ENCODE measurements around the gene NDUFA8.

The NDUFA8 gene

DNA sequence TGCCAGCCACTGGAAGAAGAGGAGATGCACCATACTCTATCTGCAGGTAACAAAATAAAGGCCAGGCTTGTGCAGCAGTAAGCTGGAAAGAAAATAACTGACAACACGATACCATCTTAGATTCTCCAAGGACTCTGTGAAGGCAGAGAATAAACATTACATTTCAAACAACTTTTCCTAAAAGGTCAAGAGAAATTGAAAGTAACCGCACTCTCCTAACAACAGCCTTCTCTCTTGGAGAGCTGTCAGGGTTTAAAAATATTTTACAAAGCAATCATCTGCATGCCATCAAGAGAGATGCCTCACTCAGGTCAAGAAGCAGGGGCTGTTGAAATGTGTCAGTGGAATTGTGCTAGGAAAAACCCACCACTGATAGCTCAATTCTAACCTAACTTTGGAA is 53.0 kb downstream of the NDUFA8 start:
- in situ Hi-C loops (cut with MboI; ENCODE audit: low pct_unique_long_range_greater_than_20kb, low sequenced_read_pairs, unreplicated experiment) = loop anchor here (25.0 kb wide), 1 partner anchor 706 kb away; the partner anchor contains the start of gene OR1K1
- no peak for DNase-seq (ENCODE audit: low spot score)
- TF ChIP-seq CTCF (IDR thresholded peaks at IDR 0.05; ENCODE audit: extremely low read depth, insufficient read depth, missing control alignments) = no peak

- in situ Hi-C loops (cut with MboI; ENCODE audit: low pct_unique_long_range_greater_than_20kb, low sequenced_read_pairs, unreplicated experiment) = loop anchor here (25.0 kb wide), 1 partner anchor 708 kb away; the partner anchor contains the start of gene OR1K1
- TF ChIP-seq CTCF (IDR thresholded peaks at IDR 0.05; ENCODE audit: extremely low read depth, insufficient read depth, missing control alignments) = no peak
- no peak for DNase-seq (ENCODE audit: low spot score)
These were observed 55.6 kb downstream of the NDUFA8 start for GRCh38 chr9:122103985-122104384.

DNA sequence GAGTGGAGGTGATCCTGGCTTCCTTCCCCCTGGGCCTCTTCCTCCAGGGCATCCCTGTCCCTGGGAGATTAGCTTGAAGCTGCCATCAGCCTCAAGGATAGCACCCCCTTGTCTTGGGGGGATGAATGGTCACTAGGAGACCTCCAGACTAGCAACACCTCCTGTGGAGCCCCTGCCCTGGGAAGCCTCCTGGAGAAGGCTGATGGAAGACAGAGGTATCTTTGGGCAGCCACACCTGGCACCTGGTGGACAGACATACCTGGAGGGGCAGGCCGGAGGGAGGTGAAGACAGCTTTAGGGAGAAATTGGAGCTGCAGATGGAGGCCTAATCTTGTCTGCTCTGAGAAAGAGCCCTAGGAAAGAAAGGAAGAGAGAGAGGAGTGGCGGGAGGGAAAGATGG is 57.4 kb downstream of the NDUFA8 start:
- no peak for DNase-seq (ENCODE audit: low spot score)
- in situ Hi-C loops (cut with MboI; ENCODE audit: low pct_unique_long_range_greater_than_20kb, low sequenced_read_pairs, unreplicated experiment) = loop anchor here (25.0 kb wide), 1 partner anchor 710 kb away; the partner anchor contains the start of gene OR1K1
- no peak for TF ChIP-seq CTCF (IDR thresholded peaks at IDR 0.05; ENCODE audit: extremely low read depth, insufficient read depth, missing control alignments)

- DNase-seq (ENCODE audit: low spot score) = no peak
- in situ Hi-C loops (cut with MboI; ENCODE audit: low pct_unique_long_range_greater_than_20kb, low sequenced_read_pairs, unreplicated experiment) = loop anchor here (25.0 kb wide), 1 partner anchor 712 kb away; the partner anchor contains the start of gene OR1K1
These were observed 58.8 kb downstream of the NDUFA8 start for GRCh38 chr9:122100756-122101155.

DNA sequence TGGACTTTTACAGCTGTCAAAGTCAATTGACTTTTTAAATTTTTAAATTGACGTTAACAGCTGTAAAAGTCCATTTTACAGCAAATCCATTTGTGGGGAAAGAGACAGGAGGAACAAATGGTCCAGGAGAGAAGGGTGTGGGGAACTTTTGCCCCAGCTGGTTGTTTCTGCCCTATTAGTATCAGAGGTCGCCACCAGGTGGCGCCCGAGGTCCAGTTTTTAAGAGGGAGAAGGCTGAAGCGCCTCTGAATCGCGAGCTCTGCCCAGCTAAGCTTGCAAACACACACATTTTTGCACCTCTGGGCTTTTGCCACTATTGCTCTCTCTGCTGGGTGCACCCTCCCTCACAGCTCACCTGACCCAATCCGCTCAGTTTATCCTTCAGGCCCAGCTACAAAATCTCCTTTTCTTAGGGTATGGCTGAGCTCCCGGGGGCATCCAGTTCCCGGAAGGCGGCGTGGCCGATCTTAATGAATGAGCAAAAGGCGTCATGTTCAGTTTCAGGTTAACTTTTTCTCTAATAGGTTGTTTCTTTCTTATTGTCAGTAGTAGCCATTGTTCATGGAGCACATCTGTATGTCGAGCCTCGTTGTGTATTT is 60.2 kb downstream of the NDUFA8 start:
- in situ Hi-C loops (cut with MboI; ENCODE audit: low pct_unique_long_range_greater_than_20kb, low sequenced_read_pairs, unreplicated experiment) = no loop called here
- peak; percentile 77 for DNase-seq (ENCODE audit: low spot score)
- peak; percentile 78 for TF ChIP-seq CTCF (IDR thresholded peaks at IDR 0.05; ENCODE audit: extremely low read depth, insufficient read depth, missing control alignments)

More at GRCh38 chr9:122100756-122101155, 58.8 kb downstream of the NDUFA8 start:
- TF ChIP-seq CTCF (IDR thresholded peaks at IDR 0.05; ENCODE audit: extremely low read depth, insufficient read depth, missing control alignments) = no peak

- in situ Hi-C loops (cut with MboI; ENCODE audit: low pct_unique_long_range_greater_than_20kb, low sequenced_read_pairs, unreplicated experiment) = no loop called here
- no peak for DNase-seq (ENCODE audit: low spot score)
- TF ChIP-seq CTCF (IDR thresholded peaks at IDR 0.05; ENCODE audit: extremely low read depth, insufficient read depth, missing control alignments) = no peak
These were observed 61.8 kb downstream of the NDUFA8 start for GRCh38 chr9:122097679-122098315.

Data from GM13977 (cell line).